H1 (cell line): ENCODE measurements around the gene KSR2. TPM values are rescaled to one million over a fixed set of nuclear protein-coding genes. Genes with fewer than 3 reads are reported as not detected.

Experiments
- CTCF ChIP-seq, 3 experiments: IDR thresholded peaks; 1 replicate in 2 of 3; 2 replicates in 1 of 3; pipeline versions ENCODE4 v1.5.1 to v1.6.1; 2011; ENCODE audit warnings: low read length in 3 of 3, mild to moderate bottlenecking in 3 of 3, inconsistent platforms in 2 of 3, low read depth in 1 of 3, moderate library complexity in 1 of 3; ENCODE audit not compliant: insufficient read depth in 1 of 3; ENCODE audit errors: control extremely low read depth in 1 of 3
- SP1 ChIP-seq: IDR thresholded peaks from 2 replicates; pipeline ENCODE4 v1.6.1; 2011; ENCODE audit warnings: low read depth, low read length
- polyA plus RNA-seq, 7 experiments: library from polyadenylated mRNA; depleted of rRNA in 3 of 7; stranded (reverse) in 5 of 7; unstranded in 2 of 7; fragments of >200 nt in 5 of 7; fragments of 200-250 nt in 2 of 7; gene quantifications; 1 replicate in 5 of 7; 2 replicates in 1 of 7; 4 replicates in 1 of 7; pipeline versions ENCODE4 v1.2.1 to v1.2.3, GENCODE V29; 2011 to 2013; ENCODE audit warnings: missing spikeins in 2 of 7, mixed read lengths in 2 of 7
- total RNA-seq: library from RNA; stranded (reverse); fragmentation: NEBNext Ultra II Directional; extraction: Animal tissue kit (Norgen Biotek cat#: 25700); gene quantifications from 2 replicates; pipeline ENCODE4 v1.2.1, GENCODE V29; 2021

The KSR2 gene
- total and polyA plus RNA-seq, 2 of the 8 experiments (the other 6 are each of a cell fraction or from before 2014, with no cell fraction given) = 0.74 to 2.2 TPM

- TF ChIP-seq CTCF (IDR thresholded peaks at IDR 0.05; ENCODE audit: control extremely low read depth in 1 of 3, insufficient read depth in 1 of 3, low read depth in 1 of 3, low read length in 3 of 3) (no peak), SP1 (no peak)
Observed at GRCh38 chr12:117789195-117789912, 179.4 kb downstream of the KSR2 start (continued).
